Kidney (tissue), 14 donors: Measurements from ENCODE around the gene BTG4. TPM values are rescaled to one million over a fixed set of nuclear protein-coding genes. Genes with fewer than 3 reads are reported as not detected.

Source experiments
- DNase-seq, 5 donors: peaks; one replicate each; pipeline ENCODE4 v3.0.0-alpha.2; 2013 to 2020
- FAIRE-seq: peaks from 2 replicates; lab custom pipeline; 2012; peaks lifted over from hg19 to GRCh38; lab: Jason Lieb, UNC
- H3K27ac ChIP-seq, 2 donors: one replicate each; pipeline ENCODE4 v1.7.0; 2013; ENCODE audit warnings: low read depth in 2 of 2, low read length in 2 of 2, inconsistent platforms in 1 of 2
- H3K27me3 ChIP-seq: one replicate; pipeline ENCODE4 v1.7.1; 2013; ENCODE audit warnings: low read length, inconsistent platforms; ENCODE audit not compliant: control insufficient read depth, insufficient read depth
- H3K36me3 ChIP-seq, 3 donors: one replicate each; pipeline versions ENCODE4 v1.7.0 to v1.7.1; 2013; ENCODE audit warnings: low read length in 3 of 3, control low read depth in 1 of 3, inconsistent platforms in 1 of 3; ENCODE audit not compliant: insufficient read depth in 3 of 3, control insufficient read depth in 2 of 3
- H3K4me1 ChIP-seq, 3 donors: one replicate each; pipeline versions ENCODE4 v1.7.0 to v1.7.1; 2013; ENCODE audit warnings: low read length in 3 of 3, inconsistent platforms in 1 of 3, low read depth in 1 of 3; ENCODE audit not compliant: control insufficient read depth in 2 of 3, insufficient read depth in 2 of 3
- H3K4me3 ChIP-seq, 3 donors: one replicate each; pipeline versions ENCODE4 v1.7.0 to v1.8.1; 2013; ENCODE audit warnings: low read length in 3 of 3, control low read depth in 1 of 3, inconsistent platforms in 1 of 3
- H3K9ac ChIP-seq, 3 donors: one replicate each; pipeline versions ENCODE4 v1.7.0 to v1.7.1; 2013; ENCODE audit warnings: low read length in 3 of 3, control low read depth in 1 of 3, inconsistent platforms in 1 of 3
- H3K9me3 ChIP-seq, 3 donors: one replicate each; pipeline versions ENCODE4 v1.7.0 to v1.7.1; 2013; ENCODE audit warnings: low read length in 3 of 3, control low read depth in 1 of 3, inconsistent platforms in 1 of 3; ENCODE audit not compliant: control insufficient read depth in 2 of 3, insufficient read depth in 1 of 3
- CTCF ChIP-seq: IDR thresholded peaks from 3 replicates; pipeline ENCODE4 v1.5.1; 2012; ENCODE audit warnings: mild to moderate bottlenecking, moderate library complexity, borderline replicate concordance; ENCODE audit not compliant: insufficient read depth; ENCODE audit errors: extremely low read depth
- intact Hi-C: fragments of 100-400 bp; cut with DNase I; formaldehyde crosslinking; loops from one replicate; pipeline ENCODE4 v1.11.1; 2022
- polyA plus RNA-seq: library from polyadenylated mRNA; stranded (reverse); fragments of 350-450 nt; fragmentation: Illumina TruSeq; extraction: RNeasy Lipid Tissue Mini Kit (QIAGEN cat#74804); gene quantifications from one replicate; pipeline ENCODE4 v1.2.3, GENCODE V29; 2014; ENCODE audit warnings: low read depth, low replicate concordance; ENCODE audit not compliant: insufficient read depth
- total RNA-seq: library from RNA; stranded (reverse); fragmentation: NEBNext Ultra II Directional; extraction: Animal tissue kit (Norgen Biotek cat#: 25700); gene quantifications from one replicate; pipeline ENCODE4 v1.2.1, GENCODE V29; 2021
- donor health status: control.
- donor health status: control.
- donor health status: control.
- donor health status: control.
- donor health status: control.
- donor health status: DM: yes; HTN: yes; CAD: no.
- donor health status: Normal renal cell carcinoma (clear cell type).

Gene BTG4
- total and polyA plus RNA-seq, 2 donors from 2014 or later = not detected

DNA sequence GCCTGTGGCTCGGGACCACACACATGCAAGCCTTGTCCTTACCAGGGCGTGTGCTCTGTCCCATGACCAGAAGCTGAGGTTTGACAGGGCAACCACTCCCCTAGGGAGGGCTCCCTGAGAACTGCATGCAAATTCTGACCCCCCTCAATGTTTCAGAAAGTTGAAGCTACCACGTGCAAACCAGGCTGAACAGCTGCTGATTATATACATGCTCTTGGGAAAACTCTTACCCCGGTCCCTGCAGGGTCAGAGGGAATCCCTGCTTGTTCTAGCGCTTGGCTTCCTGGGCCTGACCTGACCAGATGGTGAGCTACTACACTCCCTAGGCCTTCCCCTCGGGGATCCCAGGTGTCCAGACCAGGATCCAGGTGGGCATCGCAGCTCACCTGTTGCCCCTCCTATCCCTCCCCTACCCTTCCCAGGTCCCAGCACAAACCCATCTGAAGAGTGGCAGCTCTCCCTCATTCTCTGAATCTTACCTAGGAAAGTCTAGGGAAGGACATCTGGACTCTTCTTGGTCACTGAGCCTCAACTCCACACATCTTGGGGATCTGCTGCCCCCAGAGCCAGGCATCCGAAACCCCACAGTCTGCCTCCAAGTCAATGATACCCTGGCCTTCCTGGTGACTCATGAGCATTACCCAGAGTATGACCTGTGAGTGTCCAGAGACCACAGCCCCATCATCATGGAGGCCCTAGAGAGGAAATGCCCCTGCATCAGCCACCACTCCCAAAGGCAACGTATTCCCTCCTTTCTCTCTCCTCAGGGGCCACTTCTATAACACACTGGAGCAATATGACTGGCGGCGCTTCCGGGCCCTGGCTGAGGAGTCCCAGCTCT, 61.5 kb downstream of the BTG4 start:
- Histone ChIP-seq H3K36me3 (no peaks in the 10 kb centered on the region), H3K4me1 (no peaks in the 10 kb centered on the region), H3K4me3 (no peak overlapping the region), H3K9ac (no peak overlapping the region), H3K27me3 (no peaks in the 10 kb centered on the region), H3K9me3 (no peaks in the 10 kb centered on the region), H3K27ac (no peak overlapping the region)
- no peak for TF ChIP-seq CTCF
- no peak for FAIRE-seq
- intact Hi-C loops = no loop called here
- no peak for DNase-seq

DNA sequence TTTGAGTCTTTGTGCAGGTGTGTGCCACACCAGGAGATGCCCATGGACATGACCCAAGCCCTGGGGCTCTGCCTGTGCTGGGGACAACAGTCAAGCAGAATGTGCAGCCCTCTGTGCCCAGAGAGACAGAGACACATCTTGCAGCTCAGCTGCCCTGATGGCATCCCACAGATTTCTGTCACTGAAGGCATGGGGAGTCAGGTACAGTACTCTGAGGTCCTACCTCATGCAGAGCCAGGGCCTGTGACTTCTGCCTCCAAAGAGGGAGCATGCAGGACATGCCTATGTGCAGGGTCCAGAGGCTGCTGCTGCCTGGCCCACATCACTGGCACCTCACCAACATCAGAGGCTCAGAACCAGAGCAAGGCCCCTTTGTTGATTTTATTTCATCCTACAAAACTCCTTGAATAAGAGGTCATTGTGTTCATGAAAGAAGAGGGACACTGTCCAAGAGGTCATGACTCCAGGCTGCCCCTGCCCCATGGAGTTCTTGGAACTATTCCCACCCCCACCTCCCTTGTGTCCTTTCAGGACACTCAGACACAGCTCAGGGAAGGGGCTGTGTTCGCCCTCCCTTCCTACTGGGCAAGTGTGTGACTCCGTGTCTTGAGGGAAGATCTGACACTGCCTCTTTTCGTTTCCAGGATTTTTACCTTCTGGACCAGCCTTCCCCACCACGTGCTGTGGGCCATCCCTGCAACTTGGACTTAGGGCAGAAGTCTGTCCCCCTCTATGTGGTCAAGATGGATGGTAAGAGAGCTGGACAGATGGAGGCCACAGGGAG, 62.3 kb downstream of the BTG4 start:
- intact Hi-C loops = no loop called here
- Histone ChIP-seq H3K27me3 (no peaks in the 10 kb centered on the region), H3K4me3 (no peak overlapping the region), H3K36me3 (no peaks in the 10 kb centered on the region), H3K9ac (no peak overlapping the region), H3K4me1 (no peaks in the 10 kb centered on the region), H3K9me3 (no peaks in the 10 kb centered on the region), H3K27ac (no peak overlapping the region)
- DNase-seq (no peak), FAIRE-seq (no peak)
- no peak for TF ChIP-seq CTCF

DNA sequence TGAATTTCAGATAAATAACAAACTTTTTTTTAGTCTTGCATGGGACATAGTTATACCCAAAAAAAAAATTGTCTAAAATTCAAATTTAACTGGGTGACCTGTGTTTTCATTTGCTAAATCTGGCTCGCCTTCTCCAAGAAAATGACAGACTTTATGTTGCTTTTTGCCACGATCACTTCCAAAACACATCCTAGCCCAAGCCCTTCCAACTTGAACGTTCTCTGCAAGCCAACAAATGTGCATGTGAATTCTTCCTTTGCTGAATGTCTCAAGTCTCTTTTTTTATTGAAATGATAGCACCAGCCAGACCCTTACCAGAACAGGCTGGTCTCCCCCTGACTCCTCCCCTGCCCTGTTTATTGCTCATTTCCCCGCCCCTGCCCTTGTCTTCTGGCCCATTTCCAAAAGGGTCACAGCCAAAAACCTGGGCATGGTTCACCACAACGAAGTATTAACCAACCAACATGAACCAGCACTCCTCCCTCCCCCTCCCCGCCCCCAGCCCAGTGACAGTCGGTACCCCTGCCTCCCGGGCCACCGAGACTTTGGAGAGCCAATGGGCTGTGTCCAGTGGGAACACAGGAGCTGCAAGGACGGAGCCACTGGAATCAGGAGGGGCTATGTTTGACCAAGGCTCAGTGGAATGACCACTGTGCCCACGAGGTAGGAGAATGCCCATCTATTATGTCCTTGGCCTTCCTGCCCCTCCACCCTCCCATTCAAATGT, 63.2 kb downstream of the BTG4 start:
- H3K9me3 ChIP-seq = no peaks in the 10 kb centered on the region
- H3K27ac ChIP-seq = no peak overlapping the region
- H3K4me3 ChIP-seq = no peak overlapping the region
- DNase-seq (no peak), FAIRE-seq (no peak)
- intact Hi-C loops = no loop called here
- no peaks in the 10 kb centered on the region for H3K27me3 ChIP-seq
- TF ChIP-seq CTCF = no peak
- H3K9ac ChIP-seq = no peak overlapping the region
- H3K36me3 ChIP-seq = no peaks in the 10 kb centered on the region
- H3K4me1 ChIP-seq = no peaks in the 10 kb centered on the region
